Measurements from ENCODE around the gene SLC12A6.

The SLC12A6 gene

DNA sequence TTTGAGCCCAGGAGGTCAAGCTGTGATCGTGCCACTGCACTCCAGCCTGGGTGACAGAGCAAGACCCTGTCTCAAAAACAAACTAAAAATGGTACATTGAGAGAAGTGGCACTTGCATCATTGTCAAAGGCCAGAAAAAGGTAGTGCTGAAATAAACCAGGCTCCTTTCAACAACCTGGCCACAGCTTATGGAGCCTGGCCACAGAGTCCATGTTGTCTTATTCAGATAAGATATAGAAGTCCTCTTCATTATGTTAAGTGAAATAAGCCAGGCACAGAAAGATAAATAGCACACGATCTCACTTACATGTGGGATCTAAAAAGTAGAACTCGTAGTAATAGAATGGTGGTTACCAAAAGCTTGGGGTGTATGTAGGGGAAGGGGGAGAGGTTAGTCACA is 78.0 kb downstream of the SLC12A6 start:
- DNase-seq (ENCODE audit: low read depth in 3 of 3) = no peak

DNA sequence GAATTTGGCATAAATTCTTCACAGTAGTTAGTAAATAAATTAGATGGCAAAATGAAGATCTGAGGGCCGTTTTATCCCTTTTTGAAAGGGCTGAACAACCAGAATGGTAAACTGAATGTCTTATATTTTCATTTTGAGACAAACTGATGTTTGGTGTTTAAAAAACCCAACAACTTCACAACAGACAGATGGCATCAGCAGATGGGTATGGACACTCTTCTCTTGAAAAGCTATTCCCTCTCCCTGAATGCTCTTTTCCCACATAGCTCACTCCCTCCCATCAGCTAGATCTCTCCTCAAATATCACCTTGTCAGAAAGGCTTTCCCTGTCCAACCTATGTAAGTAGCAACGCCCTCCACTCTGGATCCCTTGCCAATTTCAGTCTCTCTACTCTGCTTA is 79.4 kb downstream of the SLC12A6 start:
- no peak for DNase-seq (ENCODE audit: low read depth in 3 of 3)

- no peak for DNase-seq (ENCODE audit: low read depth in 3 of 3)
Observed at GRCh38 chr15:34252545-34252944, 85.0 kb downstream of the SLC12A6 start.

- no peak for DNase-seq (ENCODE audit: low read depth in 3 of 3)
Observed at GRCh38 chr15:34248190-34248589, 89.4 kb downstream of the SLC12A6 start.

GRCh38 chr15:34246276-34246976 is 91.2 kb downstream of the SLC12A6 start:
- DNase-seq (ENCODE audit: low read depth in 3 of 3) = no peak

DNA sequence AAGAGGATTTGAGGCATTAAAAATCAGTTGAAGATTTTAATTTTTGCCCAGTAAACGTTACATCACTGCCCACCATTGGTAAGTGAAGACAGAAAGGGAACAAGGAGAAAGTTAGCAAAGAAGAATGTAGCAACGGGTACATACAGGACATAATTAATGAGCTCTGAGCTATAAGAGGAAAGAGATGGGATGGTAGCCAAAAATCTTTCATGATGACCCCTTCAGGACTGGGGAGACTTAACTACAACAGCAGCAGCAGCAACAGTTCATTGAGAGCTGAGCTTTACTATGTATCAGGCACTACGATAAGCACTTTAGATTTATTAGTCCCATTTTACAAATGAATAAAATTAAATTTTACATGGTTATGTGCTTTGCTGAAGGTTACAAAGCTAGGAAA is 94.4 kb downstream of the SLC12A6 start:
- no peak for DNase-seq (ENCODE audit: low read depth in 3 of 3)

GRCh38 chr15:34242331-34242710 is 95.3 kb downstream of the SLC12A6 start:
- DNase-seq (ENCODE audit: low read depth in 3 of 3) = no peak

- DNase-seq (ENCODE audit: low read depth in 3 of 3) = peak in 1 of 3 experiments; percentile 23
Observed at GRCh38 chr15:34241376-34242330, 95.9 kb downstream of the SLC12A6 start.

GRCh38 chr15:34240537-34240936 is 97.0 kb downstream of the SLC12A6 start:
- DNase-seq (ENCODE audit: low read depth in 3 of 3) = no peak

DNA sequence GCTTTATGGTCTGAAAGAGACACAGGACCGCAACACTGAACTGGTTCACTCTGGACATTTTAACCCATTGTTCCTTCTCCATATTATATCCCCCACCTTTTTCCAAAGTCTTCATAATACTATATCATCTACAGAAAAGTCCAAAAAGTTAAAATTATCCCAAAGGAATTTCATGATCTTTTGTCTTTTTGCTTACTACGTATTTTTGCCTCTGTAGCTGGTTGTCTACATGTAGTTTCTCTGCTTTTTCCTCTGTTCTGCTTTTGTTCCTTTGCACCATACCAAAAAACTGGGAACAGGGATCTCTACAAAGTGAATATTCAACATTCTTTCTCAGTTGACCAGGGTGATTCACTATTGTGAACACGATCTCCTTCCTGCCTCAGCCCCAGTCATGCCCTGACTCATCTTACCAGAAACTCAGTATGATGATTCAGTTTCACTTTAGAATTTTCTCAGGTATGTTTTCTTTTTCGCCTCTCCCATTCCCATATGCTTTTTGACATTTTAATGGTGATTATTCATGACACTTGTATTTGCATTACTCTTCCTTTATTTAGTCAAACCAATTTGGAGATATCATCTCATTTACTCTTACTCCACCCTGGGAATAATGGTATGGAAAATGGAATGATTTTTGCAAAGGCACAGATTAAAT is 98.3 kb downstream of the SLC12A6 start:
- DNase-seq (ENCODE audit: low read depth in 3 of 3) = peak in 1 of 3 experiments; percentile 12

DNA sequence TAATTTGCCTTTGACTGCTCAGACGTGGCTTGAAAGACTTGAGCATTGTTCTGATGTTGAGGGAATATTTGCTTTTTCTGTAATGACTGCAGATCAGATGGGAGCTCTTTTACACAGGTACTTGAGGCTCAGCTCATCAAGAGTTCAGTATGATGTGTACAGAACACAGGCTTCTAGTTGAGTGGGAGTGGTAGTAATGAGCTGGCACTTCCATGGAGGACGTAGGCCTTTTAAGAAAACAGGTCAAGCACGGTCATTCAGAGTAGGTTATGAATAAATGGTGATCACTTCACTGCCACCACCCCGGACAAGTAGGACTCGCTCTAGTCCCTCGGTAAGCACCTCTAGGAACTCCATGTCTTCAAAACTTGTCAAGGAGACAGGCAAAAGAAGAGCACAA is 104.0 kb downstream of the SLC12A6 start:
- DNase-seq (ENCODE audit: low read depth in 3 of 3) = no peak

DNA sequence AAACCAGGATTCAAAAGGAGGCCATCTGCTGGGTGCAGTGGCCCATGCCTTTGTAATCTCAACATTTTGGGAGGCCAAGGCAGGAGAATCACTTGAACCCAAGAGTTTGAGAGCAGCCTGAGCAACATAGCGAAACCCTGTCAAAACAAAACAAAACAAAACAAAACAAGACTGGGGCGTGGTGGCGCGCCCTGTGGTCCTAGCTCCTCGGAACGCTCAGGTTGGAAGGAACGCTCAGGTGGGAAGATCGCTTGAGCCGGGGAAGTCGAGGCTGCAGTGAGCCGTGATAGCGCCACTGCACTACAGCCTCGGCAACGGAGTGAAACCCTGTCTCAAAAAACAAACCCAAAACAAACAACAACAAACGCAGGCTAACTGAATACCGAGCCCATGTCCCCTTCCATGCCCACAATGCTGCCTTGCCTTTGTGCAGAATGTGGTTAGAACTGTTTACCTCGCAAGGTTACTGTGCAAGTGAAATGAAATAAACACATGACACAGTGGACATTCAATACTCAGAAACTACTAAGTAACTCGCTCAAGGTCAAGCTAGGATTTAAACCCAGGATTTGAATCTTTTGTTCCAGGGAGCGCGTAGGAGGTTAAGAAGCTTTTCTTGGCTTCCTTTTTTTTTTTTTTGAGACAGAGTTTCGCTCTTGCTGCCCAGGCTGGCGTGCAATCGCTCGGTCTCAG is 113.5 kb downstream of the SLC12A6 start:
- DNase-seq (ENCODE audit: low read depth in 3 of 3) = no peak

DNA sequence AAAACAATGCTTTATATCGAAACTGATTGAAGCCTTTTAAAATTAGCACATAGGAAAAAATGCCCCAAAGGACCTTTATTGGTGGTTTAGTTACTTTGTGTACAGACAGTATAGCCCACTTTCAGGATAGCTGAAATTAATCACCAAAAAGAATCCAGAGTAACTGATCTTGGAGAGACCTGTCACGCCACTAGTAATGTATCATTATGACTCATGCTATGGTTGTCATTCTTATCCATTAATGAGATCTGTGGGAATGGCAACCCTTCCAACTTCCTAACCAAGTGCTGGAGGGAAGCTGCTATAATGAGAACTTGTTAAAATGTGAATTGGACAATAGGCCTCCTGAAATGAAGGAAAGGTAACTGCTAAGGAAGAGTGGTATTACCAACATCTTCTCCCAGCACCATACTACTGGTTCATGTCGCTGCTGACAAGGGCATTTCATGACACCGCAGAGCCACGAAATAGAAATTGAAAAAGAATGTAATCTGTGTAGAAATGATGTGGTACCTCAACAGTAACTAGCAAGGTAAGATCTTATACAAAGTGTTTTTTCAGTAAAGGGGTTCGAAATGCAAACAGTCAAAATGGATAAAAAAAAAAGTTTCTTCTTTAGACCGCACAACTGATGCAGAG is 119.9 kb downstream of the SLC12A6 start:
- no peak for DNase-seq (ENCODE audit: low read depth in 3 of 3)

DNA sequence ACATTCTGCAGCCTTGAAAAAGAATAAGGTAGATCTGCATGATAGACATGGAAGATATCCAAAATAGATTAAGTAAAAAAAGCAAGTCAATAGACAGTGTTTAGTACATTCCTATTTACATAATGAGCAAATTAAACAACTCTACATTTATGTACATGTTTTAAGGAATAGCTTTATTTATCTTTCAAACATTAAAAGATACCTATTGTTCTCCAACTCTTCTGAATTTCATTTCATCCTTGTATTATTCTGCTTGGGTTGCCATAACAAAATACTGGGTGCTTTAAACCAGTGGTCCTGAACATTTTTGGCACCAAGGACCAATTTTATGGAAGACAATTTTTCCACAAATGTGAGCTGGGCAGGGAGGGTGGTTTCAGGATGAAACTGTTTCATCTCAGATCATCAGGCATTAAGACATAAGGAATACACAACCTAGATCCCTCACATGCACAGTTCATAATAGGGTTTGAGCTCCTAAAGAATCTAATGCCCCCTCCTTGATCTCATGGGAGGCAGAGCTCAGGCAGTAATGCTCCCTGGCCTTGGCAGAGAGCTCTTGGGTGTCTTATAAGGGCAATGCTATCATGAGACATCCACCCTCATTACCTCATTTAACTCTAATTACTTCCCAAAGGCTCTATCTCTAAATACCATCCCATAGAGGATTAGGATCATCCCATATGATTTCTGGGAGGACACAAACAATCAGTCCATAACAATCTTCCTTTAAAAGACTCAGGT is 120.9 kb downstream of the SLC12A6 start:
- no peak for DNase-seq (ENCODE audit: low read depth in 3 of 3)

DNA sequence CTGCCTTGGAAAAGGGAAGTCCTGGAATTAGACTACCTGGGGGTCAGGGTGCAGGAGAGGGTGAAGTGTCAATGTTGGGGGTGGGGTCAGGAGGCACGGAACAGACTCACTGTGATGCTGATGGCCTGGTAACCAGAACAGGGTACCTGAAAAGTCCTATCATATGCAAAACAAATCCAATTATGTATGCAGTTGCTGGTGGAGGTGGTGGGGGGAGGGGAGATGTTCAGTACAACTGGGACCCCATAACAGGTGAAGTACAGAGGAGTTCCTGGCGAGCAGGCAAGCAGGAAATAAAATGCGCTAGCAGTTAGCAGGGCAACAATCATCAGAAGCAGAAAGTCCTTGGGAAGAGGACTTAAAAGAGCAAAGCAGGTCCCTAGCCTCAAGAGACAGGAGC is 123.4 kb downstream of the SLC12A6 start:
- no peak for DNase-seq (ENCODE audit: low read depth in 3 of 3)

- no peak for DNase-seq (ENCODE audit: low read depth in 3 of 3)
Observed at GRCh38 chr15:34213690-34214089, 123.9 kb downstream of the SLC12A6 start.

- DNase-seq (ENCODE audit: low read depth in 3 of 3) = peak; percentile 95 to 99 (median 95)
Observed at GRCh38 chr15:34209421-34210282, 127.9 kb downstream of the SLC12A6 start, which contains the start of gene KATNBL1. Gene KATNBL1, minus strand, starts transcription at chr15:34210096. Its CDS starts 46,420 bp downstream, at chr15:34163676.

DNA sequence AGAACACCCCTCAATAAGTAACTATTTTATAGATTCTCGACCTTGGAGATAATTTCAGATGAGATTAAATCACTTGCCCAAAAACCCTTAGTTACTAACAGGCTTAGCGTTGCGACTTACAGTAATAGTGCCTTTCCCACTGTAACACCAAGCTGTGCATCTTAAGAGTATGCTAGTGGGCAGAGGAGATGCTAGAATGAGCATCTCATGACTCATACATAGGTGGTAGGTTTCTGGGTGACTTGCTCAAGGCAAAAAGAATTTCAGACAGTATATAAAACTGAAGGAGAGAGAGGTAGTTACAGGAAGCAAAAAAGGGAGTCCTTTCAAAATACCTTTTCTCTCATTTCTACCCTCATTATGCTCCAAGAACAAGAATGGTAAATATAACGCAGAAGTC is 131.6 kb downstream of the SLC12A6 start:
- no peak for DNase-seq (ENCODE audit: low read depth in 3 of 3)

DNA sequence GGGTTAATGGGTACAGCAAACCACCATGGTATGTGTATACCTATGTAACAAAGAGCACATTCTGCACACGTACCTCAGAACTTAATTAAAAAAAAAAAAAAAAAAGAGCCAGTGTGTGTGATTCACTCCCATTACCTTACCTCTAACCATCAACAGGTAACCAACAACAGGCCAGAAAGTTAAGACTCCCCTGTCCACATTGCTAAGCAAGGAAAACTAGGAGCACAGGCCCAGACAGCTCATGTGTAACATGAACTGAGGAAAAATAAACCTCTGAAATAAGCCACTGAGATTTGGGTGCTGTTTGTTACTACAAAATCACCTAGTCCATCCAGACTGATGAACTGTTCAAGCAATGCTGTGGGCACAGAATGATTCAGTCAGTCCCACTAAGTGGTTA is 133.6 kb downstream of the SLC12A6 start:
- DNase-seq (ENCODE audit: low read depth in 3 of 3) = no peak

GRCh38 chr15:34203305-34203704 is 134.3 kb downstream of the SLC12A6 start:
- no peak for DNase-seq (ENCODE audit: low read depth in 3 of 3)
